Mesothelial cell of epicardium (in vitro differentiated cells): ENCODE results near the gene LPGAT1. TPM values are rescaled to one million over a fixed set of nuclear protein-coding genes. Genes with fewer than 3 reads are reported as not detected.
"Not testable (repeated sequence)": the region's sequence is repeated elsewhere in the genome, so short reads cannot be mapped to it uniquely, and the experiment has no call there.

Experiments used
- DNase-seq, 2 experiments: peaks; one replicate each; pipeline ENCODE4 v3.0.0; 2021; ENCODE audit warnings: low spot score in 2 of 2; ENCODE audit not compliant: unreplicated experiment in 2 of 2
- H3K27ac Mint-ChIP-seq: 2 replicates; pipeline ENCODE4 v1.8.0; 2021; ENCODE audit warnings: mixed read lengths
- H3K27me3 Mint-ChIP-seq: 2 replicates; pipeline ENCODE4 v1.8.0; 2021; ENCODE audit warnings: low read depth, mixed read lengths
- H3K36me3 Mint-ChIP-seq: 2 replicates; pipeline ENCODE4 v1.8.0; 2021; ENCODE audit warnings: mixed read lengths
- H3K4me1 Mint-ChIP-seq: 2 replicates; pipeline ENCODE4 v1.8.0; 2021; ENCODE audit warnings: mixed read lengths
- H3K4me3 Mint-ChIP-seq: 2 replicates; pipeline ENCODE4 v1.8.0; 2021; ENCODE audit warnings: mild to moderate bottlenecking, moderate library complexity, mixed read lengths
- H3K9me3 Mint-ChIP-seq: 2 replicates; pipeline ENCODE4 v1.8.0; 2021; ENCODE audit warnings: mixed read lengths
- CTCF ChIP-seq: fragments of 200-600 bp; sonication (generic); IDR thresholded peaks from one replicate; pipeline ENCODE4 v1.5.0; 2021; ENCODE audit warnings: antibody characterized with exemption; ENCODE audit not compliant: unreplicated experiment
- total RNA-seq: library from RNA; stranded (reverse); gene quantifications from 3 replicates; pipeline ENCODE4 v1.2.1, GENCODE V29; 2021

The LPGAT1 gene, protein sequence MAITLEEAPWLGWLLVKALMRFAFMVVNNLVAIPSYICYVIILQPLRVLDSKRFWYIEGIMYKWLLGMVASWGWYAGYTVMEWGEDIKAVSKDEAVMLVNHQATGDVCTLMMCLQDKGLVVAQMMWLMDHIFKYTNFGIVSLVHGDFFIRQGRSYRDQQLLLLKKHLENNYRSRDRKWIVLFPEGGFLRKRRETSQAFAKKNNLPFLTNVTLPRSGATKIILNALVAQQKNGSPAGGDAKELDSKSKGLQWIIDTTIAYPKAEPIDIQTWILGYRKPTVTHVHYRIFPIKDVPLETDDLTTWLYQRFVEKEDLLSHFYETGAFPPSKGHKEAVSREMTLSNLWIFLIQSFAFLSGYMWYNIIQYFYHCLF
- 29.8 to 35.6 TPM (median 34.1 TPM) in 3 replicates for total RNA-seq

GRCh38 chr1:211830328-211831142 lies at the start of gene LPGAT1:
Gene LPGAT1 (minus strand): TSS chr1:211830763. CDS start chr1:211829296, 1,467 bp downstream.
- peak within 1 kb of the TSS; percentile 82 for H3K27ac Mint-ChIP-seq
- no peaks in the 10 kb centered on the region for H3K9me3 Mint-ChIP-seq
- TF ChIP-seq CTCF: peak; percentile 36
- H3K36me3 Mint-ChIP-seq: no peaks in the 10 kb centered on the region
- no peaks in the 10 kb centered on the region for H3K27me3 Mint-ChIP-seq
- peaks cover 16% of the 10 kb centered on the region for H3K4me1 Mint-ChIP-seq
- H3K4me3 Mint-ChIP-seq: peak within 1 kb of the TSS; percentile 88
- DNase-seq: peak; percentile 60 to 86

DNA sequence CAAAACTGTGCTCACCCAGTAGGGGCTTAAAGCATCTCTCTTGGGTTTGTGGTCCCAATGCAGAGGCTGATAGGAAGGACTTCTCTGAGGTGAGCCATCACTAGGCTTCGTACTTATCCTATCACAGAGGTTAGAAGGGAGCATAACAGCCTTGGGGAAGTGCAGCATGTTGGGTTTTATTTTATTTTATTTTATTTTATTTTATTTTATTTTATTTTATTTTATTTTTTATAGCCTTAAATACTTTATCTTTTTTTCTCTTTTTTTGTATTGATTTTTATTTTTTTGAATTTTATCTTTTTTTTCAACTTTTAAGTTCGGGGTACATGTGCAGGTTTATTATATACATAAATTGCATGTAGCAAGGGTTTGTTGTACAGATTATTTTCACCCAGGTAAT lies 48.9 kb upstream of the LPGAT1 start:
- Mint-ChIP-seq H3K9me3 (peaks cover 22% of the 10 kb centered on the region), H3K4me3 (no peak overlapping the region), H3K27ac (no peak overlapping the region), H3K27me3 (peaks cover 3% of the 10 kb centered on the region), H3K36me3 (no peaks in the 10 kb centered on the region), H3K4me1 (no peaks in the 10 kb centered on the region)
- no peak for TF ChIP-seq CTCF
- no peak for DNase-seq

DNA sequence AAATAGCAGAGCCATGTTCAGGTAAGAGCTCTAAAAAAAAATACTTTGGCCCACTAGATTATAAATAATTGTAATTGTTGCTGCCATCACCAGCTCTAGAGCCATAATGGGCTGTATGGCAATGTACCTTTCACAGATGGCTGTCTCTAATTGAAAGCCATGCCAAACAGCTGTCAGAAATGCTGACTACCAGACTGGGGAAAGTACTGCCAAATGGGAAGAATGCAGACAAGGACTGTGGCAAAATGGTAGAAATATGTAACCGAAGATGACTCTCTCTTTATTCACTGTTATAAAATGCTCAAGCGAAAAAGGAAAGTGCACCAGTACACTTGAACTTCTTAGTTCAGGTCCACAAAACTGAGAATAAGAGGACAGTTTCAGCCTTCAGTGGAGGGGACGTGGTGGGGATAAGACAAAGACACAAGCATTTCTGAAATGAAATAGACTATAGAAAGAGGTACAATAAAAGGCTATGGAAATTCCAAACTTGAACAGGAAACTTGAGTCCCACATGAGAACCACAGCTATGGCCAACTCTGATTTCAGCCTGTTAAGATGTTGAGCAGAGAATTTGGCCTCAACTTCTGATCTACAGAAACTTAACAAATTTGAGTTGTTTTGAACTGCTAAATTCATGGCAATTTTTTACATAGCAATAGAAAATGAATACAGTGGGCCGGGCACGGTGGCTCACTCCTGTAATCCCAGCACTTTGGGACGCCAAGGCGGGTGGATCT lies 46.5 kb upstream of the LPGAT1 start:
- H3K4me1 Mint-ChIP-seq: no peaks in the 10 kb centered on the region
- peaks cover 16% of the 10 kb centered on the region for H3K9me3 Mint-ChIP-seq

DNA sequence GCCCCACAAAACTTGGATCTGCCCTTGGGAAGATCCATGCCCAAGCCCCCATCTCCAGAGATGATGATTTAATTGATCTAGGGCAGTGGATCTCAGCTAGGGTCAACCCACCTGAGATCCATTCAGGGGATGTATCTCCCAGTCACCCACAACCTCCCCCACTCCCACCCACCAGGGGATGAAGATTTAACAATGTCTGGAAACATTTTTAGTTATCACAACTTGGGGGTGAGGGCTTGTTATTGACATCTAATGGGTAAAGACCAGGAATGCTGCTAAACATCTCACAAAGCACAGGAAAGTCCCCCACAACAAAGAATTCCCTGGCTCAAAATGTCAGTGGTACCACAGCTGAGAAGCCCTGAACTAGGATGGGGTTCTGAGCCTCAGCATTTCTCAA lies 45.0 kb upstream of the LPGAT1 start:
- Mint-ChIP-seq H3K27me3 (peaks cover 3% of the 10 kb centered on the region), H3K36me3 (no peaks in the 10 kb centered on the region), H3K4me3 (no peak overlapping the region), H3K9me3 (peaks cover 2% of the 10 kb centered on the region), H3K27ac (no peak overlapping the region), H3K4me1 (no peaks in the 10 kb centered on the region)
- TF ChIP-seq CTCF: no peak
- no peak for DNase-seq

More for the DNA sequence above, 46.5 kb upstream of the LPGAT1 start:
- H3K27ac Mint-ChIP-seq: no peak overlapping the region
- H3K4me3 Mint-ChIP-seq: no peak overlapping the region
- no peak for DNase-seq
- TF ChIP-seq CTCF: no peak
- no peaks in the 10 kb centered on the region for H3K36me3 Mint-ChIP-seq
- H3K27me3 Mint-ChIP-seq: peaks cover 3% of the 10 kb centered on the region

- Mint-ChIP-seq H3K27me3 (peaks cover 3% of the 10 kb centered on the region), H3K4me1 (no peaks in the 10 kb centered on the region), H3K27ac (no peak overlapping the region), H3K9me3 (no peaks in the 10 kb centered on the region), H3K4me3 (no peak overlapping the region), H3K36me3 (no peaks in the 10 kb centered on the region)
- no peak for TF ChIP-seq CTCF
- DNase-seq: no peak
Measured at GRCh38 chr1:211874521-211875347, 44.2 kb upstream of the LPGAT1 start.

- not testable (repeated sequence) for H3K9me3 Mint-ChIP-seq, H3K4me3 Mint-ChIP-seq, DNase-seq, H3K27ac Mint-ChIP-seq, H3K27me3 Mint-ChIP-seq, H3K4me1 Mint-ChIP-seq, H3K36me3 Mint-ChIP-seq
Measured at GRCh38 chr1:211873731-211874130, 43.2 kb upstream of the LPGAT1 start.
